Muscle layer of colon (tissue), 2 donors: ENCODE measurements around the gene PICK1.

Experiments used
- H3K27ac ChIP-seq: one replicate; pipeline ENCODE4 v1.7.0; 2013; ENCODE audit warnings: low read depth, mild to moderate bottlenecking, low read length, moderate library complexity
- H3K27me3 ChIP-seq, 2 donors: one replicate each; pipeline ENCODE4 v1.7.0; 2013; ENCODE audit warnings: low read length in 2 of 2, mild to moderate bottlenecking in 2 of 2; ENCODE audit not compliant: insufficient read depth in 2 of 2, control insufficient read depth in 1 of 2
- H3K36me3 ChIP-seq: one replicate; pipeline ENCODE4 v1.7.0; 2013; ENCODE audit warnings: mild to moderate bottlenecking, low read length; ENCODE audit not compliant: insufficient read depth
- H3K4me1 ChIP-seq: one replicate; pipeline ENCODE4 v1.7.0; 2013; ENCODE audit warnings: mild to moderate bottlenecking, low read length; ENCODE audit not compliant: insufficient read depth
- H3K4me3 ChIP-seq, 2 donors: one replicate each; pipeline ENCODE4 v1.7.0; 2013; ENCODE audit warnings: low read length in 2 of 2, low read depth in 1 of 2, mild to moderate bottlenecking in 1 of 2, moderate library complexity in 1 of 2
- H3K9ac ChIP-seq: one replicate; pipeline ENCODE4 v1.7.0; 2013; ENCODE audit warnings: low read length
- H3K9me3 ChIP-seq: one replicate; pipeline ENCODE4 v1.7.0; 2013; ENCODE audit warnings: mild to moderate bottlenecking, low read length
- donor health status: abdominal sarcoma.
- donor health status: Adenocarcinoma of cecum.

PICK1 gene

GRCh38 chr22:38023045-38023444 lies 34.2 kb upstream of the PICK1 start:
- no peak overlapping the region for H3K27ac ChIP-seq
- H3K36me3 ChIP-seq: no peaks in the 10 kb centered on the region
- no peaks in the 10 kb centered on the region for H3K27me3 ChIP-seq
- peaks cover 1% of the 10 kb centered on the region for H3K4me1 ChIP-seq
- H3K4me3 ChIP-seq: no peak overlapping the region
- H3K9me3 ChIP-seq: no peaks in the 10 kb centered on the region
- no peak overlapping the region for H3K9ac ChIP-seq

- no peaks in the 10 kb centered on the region for H3K9me3 ChIP-seq
- H3K36me3 ChIP-seq: no peaks in the 10 kb centered on the region
- H3K4me1 ChIP-seq: no peaks in the 10 kb centered on the region
- H3K9ac ChIP-seq: no peak overlapping the region
- H3K4me3 ChIP-seq: no peak overlapping the region
- no peaks in the 10 kb centered on the region for H3K27me3 ChIP-seq
- H3K27ac ChIP-seq: no peak overlapping the region
These were observed 31.7 kb upstream of the PICK1 start for GRCh38 chr22:38025514-38025913.

- H3K27ac ChIP-seq: no peak overlapping the region
- no peaks in the 10 kb centered on the region for H3K27me3 ChIP-seq
- H3K9me3 ChIP-seq: no peaks in the 10 kb centered on the region
- H3K4me1 ChIP-seq: no peaks in the 10 kb centered on the region
- H3K9ac ChIP-seq: no peak overlapping the region
- no peaks in the 10 kb centered on the region for H3K36me3 ChIP-seq
- no peak overlapping the region for H3K4me3 ChIP-seq
These were observed 30.8 kb upstream of the PICK1 start for GRCh38 chr22:38026130-38027111.

GRCh38 chr22:38027487-38027886 lies 29.7 kb upstream of the PICK1 start:
- H3K36me3 ChIP-seq: no peaks in the 10 kb centered on the region
- H3K9ac ChIP-seq: no peak overlapping the region
- H3K27ac ChIP-seq: no peak overlapping the region
- H3K4me1 ChIP-seq: no peaks in the 10 kb centered on the region
- H3K9me3 ChIP-seq: no peaks in the 10 kb centered on the region
- no peaks in the 10 kb centered on the region for H3K27me3 ChIP-seq
- H3K4me3 ChIP-seq: no peak overlapping the region

- no peaks in the 10 kb centered on the region for H3K27me3 ChIP-seq
- no peak overlapping the region for H3K9ac ChIP-seq
- no peaks in the 10 kb centered on the region for H3K9me3 ChIP-seq
- no peak overlapping the region for H3K27ac ChIP-seq
- peaks cover 4% of the 10 kb centered on the region for H3K4me1 ChIP-seq
- no peaks in the 10 kb centered on the region for H3K36me3 ChIP-seq
- no peak overlapping the region for H3K4me3 ChIP-seq
These were observed 28.7 kb upstream of the PICK1 start for GRCh38 chr22:38028344-38029130.

- Histone ChIP-seq H3K27ac (no peak overlapping the region), H3K9me3 (no peaks in the 10 kb centered on the region), H3K4me1 (peaks cover 12% of the 10 kb centered on the region), H3K27me3 (no peaks in the 10 kb centered on the region), H3K36me3 (no peaks in the 10 kb centered on the region), H3K9ac (no peak overlapping the region), H3K4me3 (no peak overlapping the region)
These were observed 27.8 kb upstream of the PICK1 start for GRCh38 chr22:38029370-38029769.

- Histone ChIP-seq H3K9ac (no peak overlapping the region), H3K27me3 (no peaks in the 10 kb centered on the region), H3K9me3 (no peaks in the 10 kb centered on the region), H3K36me3 (no peaks in the 10 kb centered on the region), H3K4me1 (peaks cover 17% of the 10 kb centered on the region), H3K27ac (no peak overlapping the region), H3K4me3 (no peak overlapping the region)
These were observed 27.3 kb upstream of the PICK1 start for GRCh38 chr22:38029901-38030300.

- Histone ChIP-seq H3K27me3 (no peaks in the 10 kb centered on the region), H3K9me3 (no peaks in the 10 kb centered on the region), H3K36me3 (no peaks in the 10 kb centered on the region), H3K4me1 (peaks cover 20% of the 10 kb centered on the region), H3K4me3 (no peak overlapping the region), H3K27ac (no peak overlapping the region), H3K9ac (no peak overlapping the region)
These were observed 26.7 kb upstream of the PICK1 start for GRCh38 chr22:38030311-38031133.

GRCh38 chr22:38031491-38031890 lies 25.7 kb upstream of the PICK1 start:
- Histone ChIP-seq H3K9me3 (no peaks in the 10 kb centered on the region), H3K9ac (no peak overlapping the region), H3K4me1 (peaks cover 20% of the 10 kb centered on the region), H3K36me3 (no peaks in the 10 kb centered on the region), H3K4me3 (no peak overlapping the region), H3K27me3 (no peaks in the 10 kb centered on the region), H3K27ac (no peak overlapping the region)

- H3K36me3 ChIP-seq: no peaks in the 10 kb centered on the region
- no peak overlapping the region for H3K9ac ChIP-seq
- H3K27ac ChIP-seq: no peak overlapping the region
- no peaks in the 10 kb centered on the region for H3K27me3 ChIP-seq
- H3K9me3 ChIP-seq: no peaks in the 10 kb centered on the region
- H3K4me3 ChIP-seq: no peak overlapping the region
- H3K4me1 ChIP-seq: peaks cover 20% of the 10 kb centered on the region
These were observed 24.3 kb upstream of the PICK1 start for GRCh38 chr22:38032681-38033521.
